HepG2 (cell line): ENCODE results near the gene PRM2. TPM values are rescaled to one million over a fixed set of nuclear protein-coding genes. Genes with fewer than 3 reads are reported as not detected.

Experiments
- ATAC-seq: fragments of 200-7000 bp; cut with Tn5 transposase; 3 replicates; pipeline ENCODE4 v1.9.1; 2020; ENCODE audit warnings: mild to moderate bottlenecking, moderate library complexity
- BruUV-seq: library from RNA; stranded (reverse); fragments of 400-500 nt; replicated peaks from 2 replicates; lab custom pipeline; 2021; lab: Mats Ljungman, UMichigan
- CTCF ChIA-PET: fragments of 300-600 bp; formaldehyde crosslinking; extraction: SDS; loops from one replicate; lab custom pipeline; 2021; ENCODE audit warnings: low total read pairs, inconsistent platforms, low intra/inter-chr PET ratio; lab: Yijun Ruan, JAX
- POLR2A ChIA-PET: fragments of 350-600 bp; sonication (Branson Sonifier 250); formaldehyde crosslinking; loops from one replicate; lab custom pipeline; 2020; ENCODE audit warnings: antibody characterized with exemption, inconsistent platforms; lab: Yijun Ruan, JAX
- DNase-seq: peaks from one replicate; pipeline ENCODE4 v3.0.0-alpha.2; 2015; ENCODE audit warnings: low spot score
- FAIRE-seq: peaks from 3 replicates; lab custom pipeline; 2011; peaks lifted over from hg19 to GRCh38; lab: Jason Lieb, UNC
- H2AFZ ChIP-seq: one replicate; pipeline ENCODE4 v1.6.1; 2011; ENCODE audit warnings: low read length, inconsistent platforms
- H3K27ac ChIP-seq: fragments of 300-600 bp; 3 replicates; pipeline ENCODE4 v1.8.0; 2011; ENCODE audit warnings: mixed run types, mild to moderate bottlenecking, mixed read lengths, low read length, inconsistent platforms; ENCODE audit not compliant: insufficient read depth; ENCODE audit errors: extremely low read length
- H3K27me3 ChIP-seq, 2 experiments: fragments of 200-600 bp in 1 of 2; 2 replicates in 1 of 2; 3 replicates in 1 of 2; pipeline versions ENCODE4 v1.6.0 to v1.8.0; 2011; ENCODE audit warnings: low read length in 2 of 2, mild to moderate bottlenecking in 2 of 2, moderate library complexity in 2 of 2, inconsistent platforms in 1 of 2; ENCODE audit not compliant: insufficient read depth in 2 of 2, control insufficient read depth in 1 of 2
- H3K36me3 ChIP-seq, 2 experiments: fragments of 200-600 bp in 1 of 2; replicated peaks in 1 of 2; 2 replicates in 1 of 2; 3 replicates in 1 of 2; pipeline versions ENCODE4 v1.5.1 to v1.8.0; 2011; ENCODE audit warnings: low read length in 2 of 2, inconsistent platforms in 1 of 2; ENCODE audit not compliant: insufficient read depth in 2 of 2, control insufficient read depth in 1 of 2
- H3K4me1 ChIP-seq: 2 replicates; pipeline ENCODE4 v1.5.1; 2012; ENCODE audit warnings: low read length, inconsistent platforms; ENCODE audit not compliant: insufficient read depth
- H3K4me2 ChIP-seq: 2 replicates; pipeline ENCODE4 v1.6.0; 2011; ENCODE audit warnings: low read depth, low read length, inconsistent platforms
- H3K4me3 ChIP-seq, 3 experiments: fragments of 200-600 bp in 1 of 3; sonication (generic), shearing (Covaris generic) in 1 of 3; replicated peaks in 1 of 3; 2 replicates each; pipeline ENCODE4 v1.5.1; 2011 to 2016; ENCODE audit warnings: low read length in 3 of 3, inconsistent platforms in 2 of 3, low read depth in 2 of 3, mild to moderate bottlenecking in 2 of 3, control low read depth in 1 of 3, mixed read lengths in 1 of 3; ENCODE audit not compliant: insufficient read depth in 1 of 3
- H3K79me2 ChIP-seq: one replicate; pipeline ENCODE4 v1.6.1; 2011; ENCODE audit warnings: low read length, inconsistent platforms; ENCODE audit not compliant: insufficient read depth
- H3K9ac ChIP-seq: 2 replicates; pipeline ENCODE4 v1.6.0; 2011; ENCODE audit warnings: mild to moderate bottlenecking, low read depth, low read length, inconsistent platforms; ENCODE audit not compliant: insufficient read depth
- H3K9me3 ChIP-seq: 2 replicates; pipeline ENCODE4 v1.5.1; 2012; ENCODE audit warnings: mild to moderate bottlenecking, low read length
- H4K20me1 ChIP-seq: 2 replicates; pipeline ENCODE4 v1.6.0; 2011; ENCODE audit warnings: inconsistent platforms, mild to moderate bottlenecking, low read length, moderate library complexity; ENCODE audit not compliant: insufficient read depth
- AGO2 ChIP-seq: fragments of 200-400 bp; formaldehyde crosslinking; optimal IDR thresholded peaks from 2 replicates; pipeline ENCODE3; 2017; ENCODE audit warnings: mild to moderate bottlenecking, low read depth, low read length, moderate library complexity
- NBN ChIP-seq: fragments of 450-650 bp; conservative IDR thresholded peaks from 2 replicates; pipeline ENCODE4 v1.6.1; 2017
- TCF7 ChIP-seq: sonication (generic); IDR thresholded peaks from 2 replicates; pipeline ENCODE4 v1.6.1; 2016; ENCODE audit warnings: antibody characterized with exemption, low read depth
- ZBTB20 ChIP-seq: sonication (generic); formaldehyde crosslinking; IDR thresholded peaks from 2 replicates; pipeline ENCODE4 v1.8.1; 2023; ENCODE audit warnings: missing genetic modification reagents, low read depth, mild to moderate bottlenecking, borderline replicate concordance
- ZNF292 ChIP-seq: sonication (generic); formaldehyde crosslinking; IDR thresholded peaks from 2 replicates; pipeline ENCODE4 v1.8.1; 2022; ENCODE audit warnings: mild to moderate bottlenecking, low read depth, missing genetic modification reagents, borderline replicate concordance
- ZNF33B ChIP-seq: sonication (generic); formaldehyde crosslinking; IDR thresholded peaks from 2 replicates; pipeline ENCODE4 v1.5.1; 2020; ENCODE audit warnings: mild to moderate bottlenecking, missing genetic modification reagents
- ZNF34 ChIP-seq: sonication (generic); formaldehyde crosslinking; IDR thresholded peaks from 2 replicates; pipeline ENCODE4 v1.4.0; 2020; ENCODE audit warnings: mild to moderate bottlenecking, missing genetic modification reagents, borderline replicate concordance
- ZNF556 ChIP-seq: sonication (generic); formaldehyde crosslinking; IDR thresholded peaks from 2 replicates; pipeline ENCODE4 v1.4.0; 2020; ENCODE audit warnings: mild to moderate bottlenecking, missing genetic modification reagents, borderline replicate concordance
- ZNF614 ChIP-seq: IDR thresholded peaks from 2 replicates; pipeline ENCODE4 v1.6.1; 2018; ENCODE audit warnings: missing biosample characterization, missing genetic modification reagents, inconsistent platforms, borderline replicate concordance
- WGBS: methylation state at CpG from one replicate; pipeline ENCODE4 v1.1.6; 2017; ENCODE audit warnings: low lambda C conversion rate; 5-methylcytosine and 5-hydroxymethylcytosine counted together
- in situ Hi-C: cut with HindIII; loops from 2 replicates; pipeline ENCODE4 v1.10.0; 2017; ENCODE audit warnings: low pct_unique_long_range_greater_than_20kb; ENCODE audit not compliant: extremely low pct_ligation_motif_present
- intact Hi-C: fragments of 100-400 bp; cut with micrococcal nuclease; formaldehyde crosslinking; loops from one replicate; pipeline ENCODE4 v1.10.0; 2022; ENCODE audit not compliant: unreplicated experiment
- polyA plus RNA-seq, 8 experiments: library from polyadenylated mRNA; depleted of rRNA in 3 of 8; stranded (reverse) in 7 of 8; unstranded in 1 of 8; fragments of >200 nt; fragmentation: Illumina TruSeq in 4 of 8; extraction: Trizol in 4 of 8; gene quantifications; 2 replicates each; pipeline versions ENCODE4 v1.2.1 to v1.2.3, GENCODE V29; 2011 to 2016; ENCODE audit warnings: low read depth in 4 of 8, missing spikeins in 1 of 8, mixed read lengths in 1 of 8; ENCODE audit not compliant: insufficient read depth in 1 of 8
- total RNA-seq, 5 experiments: library from RNA; depleted of rRNA; stranded (reverse); fragments of >200 nt; fragmentation: Illumina TruSeq; extraction: Trizol; gene quantifications; 2 replicates each; pipeline ENCODE4 v1.2.3, GENCODE V29; 2016; ENCODE audit warnings: low read depth in 1 of 5
- TF ChIP-seq, protein P1 (sequence below): sonication (generic); formaldehyde crosslinking; IDR thresholded peaks from 2 replicates; pipeline ENCODE4 v1.5.1; 2020; ENCODE audit warnings: mild to moderate bottlenecking, missing genetic modification reagents, borderline replicate concordance
- TF ChIP-seq, protein P2 (sequence below): sonication (generic); formaldehyde crosslinking; IDR thresholded peaks from 2 replicates; pipeline ENCODE4 v1.5.0; 2020; ENCODE audit warnings: missing genetic modification reagents
- TF ChIP-seq, protein P3 (sequence below), 2 experiments: sonication (generic) in 1 of 2; formaldehyde crosslinking in 1 of 2; IDR thresholded peaks; 2 replicates each; pipeline versions ENCODE4 v1.4.0 to v1.6.1; 2018 to 2020; ENCODE audit warnings: missing genetic modification reagents in 2 of 2, borderline replicate concordance in 1 of 2, low read depth in 1 of 2, mild to moderate bottlenecking in 1 of 2, missing biosample characterization in 1 of 2

Gene PRM2
- total and polyA plus RNA-seq, 2 of the 13 experiments (the other 11 are each of a cell fraction or from before 2014, with no cell fraction given), result 0.54 TPM; not detected in 1

DNA sequence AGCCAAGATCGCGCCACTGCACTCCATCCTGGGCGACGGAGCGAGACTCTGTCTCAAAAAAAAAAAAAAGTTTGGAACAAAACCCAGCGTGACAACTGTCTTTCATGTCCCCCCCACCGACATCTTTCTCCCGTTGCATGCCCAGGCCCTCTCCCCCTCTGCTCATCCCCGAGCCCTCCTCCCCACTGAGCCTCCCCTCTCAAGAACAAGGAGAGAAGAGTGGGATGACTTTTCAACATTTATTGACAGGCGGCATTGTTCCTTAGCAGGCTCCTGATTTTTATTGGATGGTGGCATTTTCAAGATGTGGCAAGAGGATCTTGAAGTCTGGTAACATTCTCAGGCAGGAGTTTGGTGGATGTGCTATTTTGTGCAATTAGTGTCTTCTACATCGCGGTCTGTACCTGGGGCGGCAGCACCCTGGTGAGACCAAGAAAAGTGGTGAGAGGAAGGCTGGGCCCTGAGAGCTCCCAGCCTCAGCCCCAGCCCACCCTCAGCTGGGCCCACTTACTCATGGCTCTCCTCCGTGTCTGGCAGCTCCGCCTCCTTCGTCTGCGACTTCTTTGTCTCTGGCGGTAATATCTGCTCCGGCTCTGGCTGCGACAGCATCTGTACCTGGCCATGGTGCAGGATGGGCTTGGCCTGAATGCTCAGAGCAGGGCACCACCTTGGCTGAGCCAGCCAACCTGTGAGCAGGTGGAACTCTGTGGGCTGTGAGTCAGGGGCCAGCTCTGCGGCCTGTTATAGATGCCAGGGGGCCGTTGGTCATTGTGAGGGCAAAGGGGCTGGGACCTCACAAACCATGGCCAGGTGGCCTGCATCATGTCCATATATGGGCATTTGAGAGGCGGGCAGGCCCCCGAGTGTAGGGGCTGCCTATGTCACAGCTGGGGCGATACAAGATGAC lies 4.6 kb upstream of the PRM2 start, which contains the start of gene PRM1:
Gene PRM1 (minus strand): TSS at position 715 of the 907 bp plus-strand sequence. CDS start 92 bp downstream, at position 623.
- Histone ChIP-seq H3K27me3 (no peaks in the 10 kb centered on the region), H3K79me2 (no peaks in the 10 kb centered on the region), H3K9me3 (no peaks in the 10 kb centered on the region), H3K27ac (peak within 1 kb of the TSS; percentile 97), H3K9ac (peak within 1 kb of the TSS; percentile 79), H4K20me1 (no peaks in the 10 kb centered on the region), H3K4me2 (peak within 1 kb of the TSS; percentile 86), H3K4me1 (peaks cover 98% of the 10 kb centered on the region), H3K4me3 (peak within 1 kb of the TSS in 2 of 3 experiments; percentile 22 to 56; a peak in 2 of 6 replicates), H3K36me3 (no peaks in the 10 kb centered on the region), H2AFZ (no peak within 1 kb of the TSS)
- no TSS peak for BruUV-seq
- no peak for FAIRE-seq
- ATAC-seq, result no peak
- no peak for DNase-seq
- 93% methylated on average over 25 of the region's 25 CpGs for WGBS
- intact Hi-C loops (loop anchor here (2.0 kb wide), 1 partner anchor 16 kb away; no protein-coding TSS in a partner anchor), in situ Hi-C loops (no loop called here)
- CTCF ChIA-PET, result no interaction called here
- POLR2A ChIA-PET, result interaction anchor here (2.2 to 14.0 kb wide), 5 partner anchors 16 to 83 kb away, joined by 9 to 351 read pairs (median 45); partner anchors contain the start of gene SOCS1
- TF ChIP-seq NBN (no peak), ZNF614 (no peak), ZBTB20 (CRISPR knock-in tag) (no peak), AGO2 (peak; percentile 35), TCF7 (no peak), ZNF556 (CRISPR knock-in tag) (no peak; the same call in 1 of the 2 replicates), ZNF292 (no peak; the same call in 1 of the 2 replicates), ZNF33B (no peak), ZNF34 (no peak)
- TF ChIP-seq, protein P1, sequence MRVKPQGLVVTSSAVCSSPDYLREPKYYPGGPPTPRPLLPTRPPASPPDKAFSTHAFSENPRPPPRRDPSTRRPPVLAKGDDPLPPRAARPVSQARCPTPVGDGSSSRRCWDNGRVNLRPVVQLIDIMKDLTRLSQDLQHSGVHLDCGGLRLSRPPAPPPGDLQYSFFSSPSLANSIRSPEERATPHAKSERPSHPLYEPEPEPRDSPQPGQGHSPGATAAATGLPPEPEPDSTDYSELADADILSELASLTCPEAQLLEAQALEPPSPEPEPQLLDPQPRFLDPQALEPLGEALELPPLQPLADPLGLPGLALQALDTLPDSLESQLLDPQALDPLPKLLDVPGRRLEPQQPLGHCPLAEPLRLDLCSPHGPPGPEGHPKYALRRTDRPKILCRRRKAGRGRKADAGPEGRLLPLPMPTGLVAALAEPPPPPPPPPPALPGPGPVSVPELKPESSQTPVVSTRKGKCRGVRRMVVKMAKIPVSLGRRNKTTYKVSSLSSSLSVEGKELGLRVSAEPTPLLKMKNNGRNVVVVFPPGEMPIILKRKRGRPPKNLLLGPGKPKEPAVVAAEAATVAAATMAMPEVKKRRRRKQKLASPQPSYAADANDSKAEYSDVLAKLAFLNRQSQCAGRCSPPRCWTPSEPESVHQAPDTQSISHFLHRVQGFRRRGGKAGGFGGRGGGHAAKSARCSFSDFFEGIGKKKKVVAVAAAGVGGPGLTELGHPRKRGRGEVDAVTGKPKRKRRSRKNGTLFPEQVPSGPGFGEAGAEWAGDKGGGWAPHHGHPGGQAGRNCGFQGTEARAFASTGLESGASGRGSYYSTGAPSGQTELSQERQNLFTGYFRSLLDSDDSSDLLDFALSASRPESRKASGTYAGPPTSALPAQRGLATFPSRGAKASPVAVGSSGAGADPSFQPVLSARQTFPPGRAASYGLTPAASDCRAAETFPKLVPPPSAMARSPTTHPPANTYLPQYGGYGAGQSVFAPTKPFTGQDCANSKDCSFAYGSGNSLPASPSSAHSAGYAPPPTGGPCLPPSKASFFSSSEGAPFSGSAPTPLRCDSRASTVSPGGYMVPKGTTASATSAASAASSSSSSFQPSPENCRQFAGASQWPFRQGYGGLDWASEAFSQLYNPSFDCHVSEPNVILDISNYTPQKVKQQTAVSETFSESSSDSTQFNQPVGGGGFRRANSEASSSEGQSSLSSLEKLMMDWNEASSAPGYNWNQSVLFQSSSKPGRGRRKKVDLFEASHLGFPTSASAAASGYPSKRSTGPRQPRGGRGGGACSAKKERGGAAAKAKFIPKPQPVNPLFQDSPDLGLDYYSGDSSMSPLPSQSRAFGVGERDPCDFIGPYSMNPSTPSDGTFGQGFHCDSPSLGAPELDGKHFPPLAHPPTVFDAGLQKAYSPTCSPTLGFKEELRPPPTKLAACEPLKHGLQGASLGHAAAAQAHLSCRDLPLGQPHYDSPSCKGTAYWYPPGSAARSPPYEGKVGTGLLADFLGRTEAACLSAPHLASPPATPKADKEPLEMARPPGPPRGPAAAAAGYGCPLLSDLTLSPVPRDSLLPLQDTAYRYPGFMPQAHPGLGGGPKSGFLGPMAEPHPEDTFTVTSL (CRISPR knock-in tag), result no peak
- TF ChIP-seq, protein P2, sequence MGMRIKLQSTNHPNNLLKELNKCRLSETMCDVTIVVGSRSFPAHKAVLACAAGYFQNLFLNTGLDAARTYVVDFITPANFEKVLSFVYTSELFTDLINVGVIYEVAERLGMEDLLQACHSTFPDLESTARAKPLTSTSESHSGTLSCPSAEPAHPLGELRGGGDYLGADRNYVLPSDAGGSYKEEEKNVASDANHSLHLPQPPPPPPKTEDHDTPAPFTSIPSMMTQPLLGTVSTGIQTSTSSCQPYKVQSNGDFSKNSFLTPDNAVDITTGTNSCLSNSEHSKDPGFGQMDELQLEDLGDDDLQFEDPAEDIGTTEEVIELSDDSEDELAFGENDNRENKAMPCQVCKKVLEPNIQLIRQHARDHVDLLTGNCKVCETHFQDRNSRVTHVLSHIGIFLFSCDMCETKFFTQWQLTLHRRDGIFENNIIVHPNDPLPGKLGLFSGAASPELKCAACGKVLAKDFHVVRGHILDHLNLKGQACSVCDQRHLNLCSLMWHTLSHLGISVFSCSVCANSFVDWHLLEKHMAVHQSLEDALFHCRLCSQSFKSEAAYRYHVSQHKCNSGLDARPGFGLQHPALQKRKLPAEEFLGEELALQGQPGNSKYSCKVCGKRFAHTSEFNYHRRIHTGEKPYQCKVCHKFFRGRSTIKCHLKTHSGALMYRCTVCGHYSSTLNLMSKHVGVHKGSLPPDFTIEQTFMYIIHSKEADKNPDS (CRISPR knock-in tag), result 0 out of 2 replicates have a peak, but pooled peaks have one; percentile 45
- TF ChIP-seq, protein P3, sequence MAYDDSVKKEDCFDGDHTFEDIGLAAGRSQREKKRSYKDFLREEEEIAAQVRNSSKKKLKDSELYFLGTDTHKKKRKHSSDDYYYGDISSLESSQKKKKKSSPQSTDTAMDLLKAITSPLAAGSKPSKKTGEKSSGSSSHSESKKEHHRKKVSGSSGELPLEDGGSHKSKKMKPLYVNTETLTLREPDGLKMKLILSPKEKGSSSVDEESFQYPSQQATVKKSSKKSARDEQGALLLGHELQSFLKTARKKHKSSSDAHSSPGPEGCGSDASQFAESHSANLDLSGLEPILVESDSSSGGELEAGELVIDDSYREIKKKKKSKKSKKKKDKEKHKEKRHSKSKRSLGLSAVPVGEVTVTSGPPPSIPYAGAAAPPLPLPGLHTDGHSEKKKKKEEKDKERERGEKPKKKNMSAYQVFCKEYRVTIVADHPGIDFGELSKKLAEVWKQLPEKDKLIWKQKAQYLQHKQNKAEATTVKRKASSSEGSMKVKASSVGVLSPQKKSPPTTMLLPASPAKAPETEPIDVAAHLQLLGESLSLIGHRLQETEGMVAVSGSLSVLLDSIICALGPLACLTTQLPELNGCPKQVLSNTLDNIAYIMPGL (CRISPR knock-in tag; IDR thresholded peaks at IDR 0.05; ENCODE audit: borderline replicate concordance in 1 of 2, low read depth in 1 of 2), result no peak
